DND-41 (cell line): ENCODE results near the gene OPRD1.

ENCODE experiments used
- ATAC-seq: fragments of 200-7000 bp; cut with Tn5 transposase; 3 replicates; pipeline ENCODE4 v1.9.1; 2021; ENCODE audit warnings: low read depth; ENCODE audit not compliant: insufficient read depth
- DNase-seq: peaks from one replicate; pipeline ENCODE4 v3.0.0-alpha.2; 2020
- H2AFZ ChIP-seq: 2 replicates; pipeline ENCODE4 v1.6.0; 2012; ENCODE audit warnings: low read depth, low read length
- H3K27ac ChIP-seq: 2 replicates; pipeline ENCODE4 v1.5.1; 2012; ENCODE audit warnings: low read length, inconsistent platforms
- H3K27me3 ChIP-seq: fragments of 200-600 bp; sonication (generic); 2 replicates; pipeline ENCODE4 v1.6.0; 2012; ENCODE audit warnings: low read length, mild to moderate bottlenecking, inconsistent platforms; ENCODE audit not compliant: insufficient read depth, poor library complexity
- H3K36me3 ChIP-seq: 2 replicates; pipeline ENCODE4 v1.5.1; 2012; ENCODE audit warnings: low read length, inconsistent platforms; ENCODE audit not compliant: insufficient read depth
- H3K4me1 ChIP-seq: 2 replicates; pipeline ENCODE4 v1.5.1; 2012; ENCODE audit warnings: mild to moderate bottlenecking, low read length; ENCODE audit not compliant: insufficient read depth
- H3K4me2 ChIP-seq: 2 replicates; pipeline ENCODE4 v1.6.0; 2012; ENCODE audit warnings: mild to moderate bottlenecking, moderate library complexity, low read length, inconsistent platforms; ENCODE audit not compliant: insufficient read depth
- H3K4me3 ChIP-seq, 2 experiments: fragments of 200-600 bp in 1 of 2; shearing (Covaris generic) in 1 of 2; 2 replicates each; pipeline ENCODE4 v1.5.1; 2012 to 2016; ENCODE audit warnings: inconsistent platforms in 2 of 2, low read length in 2 of 2, mild to moderate bottlenecking in 2 of 2, low read depth in 1 of 2, moderate library complexity in 1 of 2
- H3K79me2 ChIP-seq: 2 replicates; pipeline ENCODE4 v1.6.0; 2012; ENCODE audit warnings: low read length, inconsistent platforms; ENCODE audit not compliant: insufficient read depth
- H3K9ac ChIP-seq: 2 replicates; pipeline ENCODE4 v1.6.0; 2012; ENCODE audit warnings: low read depth, mild to moderate bottlenecking, inconsistent platforms, low read length, moderate library complexity
- H3K9me3 ChIP-seq: 2 replicates; pipeline ENCODE4 v1.5.1; 2012; ENCODE audit warnings: low read length, moderate library complexity, mild to moderate bottlenecking, inconsistent platforms; ENCODE audit not compliant: insufficient read depth, severe bottlenecking
- H4K20me1 ChIP-seq: 2 replicates; pipeline ENCODE4 v1.6.0; 2012; ENCODE audit warnings: low read length; ENCODE audit not compliant: insufficient read depth
- CTCF ChIP-seq: IDR thresholded peaks from 2 replicates; pipeline ENCODE4 v1.5.1; 2012; ENCODE audit warnings: borderline replicate concordance, low read length, moderate library complexity, mild to moderate bottlenecking; ENCODE audit not compliant: poor library complexity, severe bottlenecking; ENCODE audit errors: extremely low read depth
- EZH2 ChIP-seq: IDR thresholded peaks from 3 replicates; pipeline ENCODE4 v1.6.1; 2012; ENCODE audit warnings: borderline replicate concordance, low read depth, mild to moderate bottlenecking, moderate library complexity, low read length, inconsistent platforms; ENCODE audit not compliant: severe bottlenecking

OPRD1 gene

GRCh38 chr1:28896609-28896986 is 84.6 kb downstream of the OPRD1 start:
- H3K4me1 ChIP-seq, result no peaks in the 10 kb centered on the region
- no peaks in the 10 kb centered on the region for H3K79me2 ChIP-seq
- H4K20me1 ChIP-seq, result no peaks in the 10 kb centered on the region
- no peaks in the 10 kb centered on the region for H3K27me3 ChIP-seq
- ATAC-seq (no peak), DNase-seq (no peak)
- H3K36me3 ChIP-seq, result no peaks in the 10 kb centered on the region
- no peak overlapping the region for H3K4me2 ChIP-seq
- no peak overlapping the region for H2AFZ ChIP-seq
- H3K9me3 ChIP-seq, result no peaks in the 10 kb centered on the region
- no peak overlapping the region for H3K9ac ChIP-seq
- no peak overlapping the region for H3K27ac ChIP-seq
- no peak for TF ChIP-seq CTCF
- TF ChIP-seq EZH2, result no peak
- H3K4me3 ChIP-seq, result no peak overlapping the region

GRCh38 chr1:28897789-28898188 is 85.8 kb downstream of the OPRD1 start:
- Histone ChIP-seq H3K79me2 (no peaks in the 10 kb centered on the region), H3K27me3 (no peaks in the 10 kb centered on the region), H3K36me3 (no peaks in the 10 kb centered on the region), H3K27ac (no peak overlapping the region), H3K9ac (no peak overlapping the region), H3K4me3 (no peak overlapping the region), H3K4me2 (no peak overlapping the region), H2AFZ (no peak overlapping the region), H3K9me3 (no peaks in the 10 kb centered on the region), H4K20me1 (no peaks in the 10 kb centered on the region), H3K4me1 (no peaks in the 10 kb centered on the region)
- DNase-seq (no peak), ATAC-seq (no peak)
- no peak for TF ChIP-seq EZH2
- no peak for TF ChIP-seq CTCF

DNA sequence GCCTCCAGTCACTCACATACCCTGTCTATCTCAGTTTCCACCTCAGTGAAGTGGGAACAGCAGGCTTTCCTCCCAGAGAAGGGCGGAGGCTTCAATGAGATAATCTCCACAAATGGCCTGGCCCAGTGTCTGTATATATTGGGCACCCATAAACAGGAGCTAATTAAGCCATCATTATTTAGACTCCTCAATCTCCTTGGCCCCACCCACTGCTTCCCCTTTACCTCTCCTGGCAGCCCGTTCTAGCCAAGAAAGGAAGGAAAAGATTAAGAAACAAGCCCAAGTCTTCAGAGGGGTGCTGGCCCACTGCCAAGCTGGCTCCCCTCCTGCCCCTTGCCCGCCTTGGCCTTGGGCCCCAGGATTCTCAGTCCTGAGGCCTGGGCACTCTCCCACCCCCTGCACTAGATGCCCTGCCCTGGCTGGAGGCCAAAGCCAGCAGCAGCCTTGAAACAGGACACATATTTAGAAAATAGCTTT is 86.5 kb downstream of the OPRD1 start:
- no peaks in the 10 kb centered on the region for H3K9me3 ChIP-seq
- TF ChIP-seq CTCF (no peak), EZH2 (no peak)
- H3K27me3 ChIP-seq, result no peaks in the 10 kb centered on the region
- H3K27ac ChIP-seq, result no peak overlapping the region
- no peaks in the 10 kb centered on the region for H3K4me1 ChIP-seq
- no peak overlapping the region for H3K9ac ChIP-seq
- no peak overlapping the region for H3K4me2 ChIP-seq
- no peaks in the 10 kb centered on the region for H4K20me1 ChIP-seq
- no peak overlapping the region for H3K4me3 ChIP-seq
- ATAC-seq (no peak), DNase-seq (no peak)
- no peak overlapping the region for H2AFZ ChIP-seq
- H3K36me3 ChIP-seq, result no peaks in the 10 kb centered on the region
- no peaks in the 10 kb centered on the region for H3K79me2 ChIP-seq

GRCh38 chr1:28899267-28899666 is 87.3 kb downstream of the OPRD1 start:
- no peaks in the 10 kb centered on the region for H3K9me3 ChIP-seq
- no peaks in the 10 kb centered on the region for H3K4me1 ChIP-seq
- no peak for DNase-seq
- H3K27me3 ChIP-seq, result no peaks in the 10 kb centered on the region
- H3K27ac ChIP-seq, result no peak overlapping the region
- H3K4me3 ChIP-seq, result no peak overlapping the region
- no peaks in the 10 kb centered on the region for H3K79me2 ChIP-seq
- no peaks in the 10 kb centered on the region for H3K36me3 ChIP-seq
- no peak overlapping the region for H2AFZ ChIP-seq
- H3K9ac ChIP-seq, result no peak overlapping the region
- no peaks in the 10 kb centered on the region for H4K20me1 ChIP-seq
- no peak overlapping the region for H3K4me2 ChIP-seq
- no peak for ATAC-seq
- TF ChIP-seq EZH2, result no peak
- no peak for TF ChIP-seq CTCF
